ENCODE results near the gene TMEM147. TPM values are rescaled to one million over a fixed set of nuclear protein-coding genes. Genes with fewer than 3 reads are reported as not detected.

TMEM147 gene
- total RNA-seq, 2 experiments from 2014 or later: 73.1 to 73.8 TPM

DNA sequence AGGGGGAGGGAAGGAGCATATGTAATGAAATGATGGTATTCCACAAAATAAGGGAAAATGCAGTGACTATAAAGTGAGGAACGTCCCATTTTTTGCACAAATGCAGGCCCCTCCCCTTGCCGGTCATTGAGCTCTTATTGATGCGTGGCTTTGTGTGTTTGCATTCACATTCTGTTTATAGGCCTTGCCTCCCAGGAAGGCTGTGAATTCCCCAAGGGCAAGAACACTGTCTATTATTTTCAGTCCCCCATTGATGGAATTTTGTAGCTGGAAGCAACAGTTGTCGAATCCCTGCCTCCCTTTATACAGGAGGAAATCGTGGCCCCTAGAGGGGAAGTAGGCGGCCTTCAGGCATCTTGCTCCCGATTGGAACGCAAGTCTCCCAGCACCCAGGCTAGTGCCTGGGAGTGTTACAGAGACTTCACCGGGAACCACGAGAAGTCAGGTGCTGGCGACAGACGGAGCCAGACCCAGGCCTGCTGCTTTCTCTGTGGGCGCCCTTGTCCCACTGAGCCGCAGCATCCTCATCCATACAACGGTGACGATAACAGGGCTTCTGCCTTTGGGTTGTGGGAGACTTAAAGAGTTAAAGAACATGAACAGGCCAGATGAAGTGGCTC is 24.2 kb upstream of the TMEM147 start:
- DNase-seq (no peak), ATAC-seq (no peak)
- intact Hi-C loops (cut with DNase I, micrococcal nuclease): no loop called here
- no peaks in the 10 kb centered on the region for H3K4me1 Mint-ChIP-seq
- ChIA-PET POLR2A (no interaction called here), CTCF (interaction anchor here (0.7 to 1.8 kb wide), 3 partner anchors 10 to 1239 kb away, joined by 3 to 5 read pairs (median 3); no protein-coding TSS in a partner anchor)
- no peaks in the 10 kb centered on the region for H3K9me3 Mint-ChIP-seq (ENCODE audit: low read depth)
- no peak overlapping the region for H3K27ac Mint-ChIP-seq
- H3K4me3 Mint-ChIP-seq: no peak overlapping the region
- peaks cover 3% of the 10 kb centered on the region for H3K27me3 Mint-ChIP-seq
- no peaks in the 10 kb centered on the region for H3K36me3 Mint-ChIP-seq (ENCODE audit: low read depth)

DNA sequence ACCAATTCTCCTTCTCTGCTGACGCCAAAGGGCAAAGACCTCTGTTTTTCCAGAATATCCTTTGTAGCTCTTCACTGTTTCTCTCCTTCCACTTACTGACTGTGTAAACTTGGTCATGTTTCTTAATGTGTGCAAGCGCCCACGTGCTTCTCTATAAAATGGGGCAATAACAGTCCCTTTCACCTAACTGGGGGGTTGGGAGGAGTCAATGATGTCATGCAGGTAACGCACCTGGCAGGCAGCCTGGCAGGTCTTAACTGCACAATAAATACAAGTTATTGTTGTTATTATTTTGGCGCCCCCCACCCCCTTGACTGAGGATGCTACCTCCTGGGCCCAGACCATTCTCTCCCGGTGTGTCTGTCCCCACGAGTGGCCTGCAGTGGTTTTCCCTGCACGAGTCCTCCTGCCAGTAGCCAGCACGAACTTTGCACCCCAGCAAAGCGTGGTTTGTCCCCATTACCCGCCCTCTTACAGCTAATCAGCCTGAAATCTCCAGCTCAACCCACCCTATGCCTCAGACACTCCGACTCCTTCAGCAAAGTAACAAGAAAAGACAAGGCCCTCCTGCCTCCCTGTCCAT is 22.6 kb upstream of the TMEM147 start:
- no peaks in the 10 kb centered on the region for H3K9me3 Mint-ChIP-seq (ENCODE audit: low read depth)

DNA sequence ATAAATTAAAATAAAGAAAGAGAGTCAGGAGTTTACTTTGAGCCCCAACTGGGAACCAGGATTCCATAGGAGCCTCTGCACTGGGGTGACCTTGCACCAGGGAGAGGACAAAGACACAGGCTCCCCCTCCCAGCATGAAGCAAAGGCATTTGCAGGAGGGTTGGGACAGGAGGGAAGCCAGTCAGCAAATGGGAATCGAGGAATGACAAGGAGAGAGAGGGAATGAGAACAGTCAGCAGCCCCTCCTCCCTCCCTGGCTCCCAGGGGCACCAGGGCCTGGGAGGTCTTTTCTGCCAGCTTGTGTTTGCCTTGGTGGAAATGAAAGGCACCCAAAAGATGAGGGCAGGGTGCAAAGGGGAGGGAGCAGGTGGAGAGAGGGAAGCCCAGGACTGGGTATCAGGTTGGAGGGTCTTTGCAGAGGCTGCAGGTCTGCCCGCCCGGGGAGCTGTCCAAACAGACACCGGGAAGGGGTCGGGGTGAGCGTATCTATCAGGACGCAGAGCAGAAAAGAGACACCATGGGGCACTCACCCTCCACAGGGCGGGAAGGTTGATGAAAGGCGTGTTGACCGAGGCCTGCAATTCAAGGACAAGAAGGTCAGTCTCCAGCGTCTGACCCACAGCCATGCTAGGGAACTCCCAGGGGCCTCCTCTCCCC is 21.1 kb upstream of the TMEM147 start:
- DNase-seq (no peak), ATAC-seq (no peak)
- Mint-ChIP-seq H3K9me3 (ENCODE audit: low read depth) (no peaks in the 10 kb centered on the region), H3K4me3 (no peak overlapping the region), H3K27ac (no peak overlapping the region), H3K4me1 (no peaks in the 10 kb centered on the region), H3K27me3 (peaks cover 16% of the 10 kb centered on the region), H3K36me3 (ENCODE audit: low read depth) (no peaks in the 10 kb centered on the region)
- CTCF ChIA-PET: no interaction called here
- POLR2A ChIA-PET: no interaction called here
- intact Hi-C loops (cut with DNase I, micrococcal nuclease): no loop called here

More for the DNA sequence above, 22.6 kb upstream of the TMEM147 start:
- H3K4me3 Mint-ChIP-seq: no peak overlapping the region
- peaks cover 6% of the 10 kb centered on the region for H3K27me3 Mint-ChIP-seq
- intact Hi-C loops (cut with DNase I, micrococcal nuclease): no loop called here
- ChIA-PET CTCF (interaction anchor here (1.0 to 1.4 kb wide), 2 partner anchors 12 to 28 kb away, joined by 4 to 7 read pairs; no protein-coding TSS in a partner anchor), POLR2A (no interaction called here)
- no peak overlapping the region for H3K27ac Mint-ChIP-seq
- no peaks in the 10 kb centered on the region for H3K36me3 Mint-ChIP-seq (ENCODE audit: low read depth)
- H3K4me1 Mint-ChIP-seq: no peaks in the 10 kb centered on the region
- DNase-seq (no peak), ATAC-seq (no peak)

DNA sequence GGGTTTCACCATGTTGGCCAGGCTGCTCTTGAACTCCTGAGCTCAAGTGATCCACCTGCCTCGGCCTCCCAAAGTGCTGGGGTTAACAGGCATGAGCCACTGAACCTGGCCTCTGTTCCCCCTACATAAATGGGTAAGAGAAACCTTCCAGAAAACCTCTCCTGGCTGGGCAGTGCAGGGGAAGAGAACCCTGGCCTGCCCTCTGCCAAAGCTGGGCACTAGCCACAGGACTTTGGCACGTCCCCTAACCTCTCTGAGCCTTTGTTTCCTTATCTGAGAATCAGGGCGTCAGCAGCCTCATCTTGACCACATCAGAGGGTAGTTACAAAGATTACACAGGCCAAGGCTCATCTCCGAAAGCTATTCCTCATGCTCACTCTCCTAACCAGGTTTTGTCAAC is 19.6 kb upstream of the TMEM147 start:
- ChIA-PET POLR2A (no interaction called here), CTCF (interaction anchor here (1.2 kb wide), 1 partner anchor 15 kb away, joined by 3 read pairs; no protein-coding TSS in a partner anchor)
- Mint-ChIP-seq H3K4me3 (no peak overlapping the region), H3K27me3 (peaks cover 21% of the 10 kb centered on the region), H3K36me3 (ENCODE audit: low read depth) (no peaks in the 10 kb centered on the region), H3K4me1 (no peaks in the 10 kb centered on the region), H3K9me3 (ENCODE audit: low read depth) (no peaks in the 10 kb centered on the region), H3K27ac (no peak overlapping the region)
- intact Hi-C loops (cut with DNase I, micrococcal nuclease): no loop called here
- DNase-seq: no peak
- ATAC-seq: no peak

DNA sequence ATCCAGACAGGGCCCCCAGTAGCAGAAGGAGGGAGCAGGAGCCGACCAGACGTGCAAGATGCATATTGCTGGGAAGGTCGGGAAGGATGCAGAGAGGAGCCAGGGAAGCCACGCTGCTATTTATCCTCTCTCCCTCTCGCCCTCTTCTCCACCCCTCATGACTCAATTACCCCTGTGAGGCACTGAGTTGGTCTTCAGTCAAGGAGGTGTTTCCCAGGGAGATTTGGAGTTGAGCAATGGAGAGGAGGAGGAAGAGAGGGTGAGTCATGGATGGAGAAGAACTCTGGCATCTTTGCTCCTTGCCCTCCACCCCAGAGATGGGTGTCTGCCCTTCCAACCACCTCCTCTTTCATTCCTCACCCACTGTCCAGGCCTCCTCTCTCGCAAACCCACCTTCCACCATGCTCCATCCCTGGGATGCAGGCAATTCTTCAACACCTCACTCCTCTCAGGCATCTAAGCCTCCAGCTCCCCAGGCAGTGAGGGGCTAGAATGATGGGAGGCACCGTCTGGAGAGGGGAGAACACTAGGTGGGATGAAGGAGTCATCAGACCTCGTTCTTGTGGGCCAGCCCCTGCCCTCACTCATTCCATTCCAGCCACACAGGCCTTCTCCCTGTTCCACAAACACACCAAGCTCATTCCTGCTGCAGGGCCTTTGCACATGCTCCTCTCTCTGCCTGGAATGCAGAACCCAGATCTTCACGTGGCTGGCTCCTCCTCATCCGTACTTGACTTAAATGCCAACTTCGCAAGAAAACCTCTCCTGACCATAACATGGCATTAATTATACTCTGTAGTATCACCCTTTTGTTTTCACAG is 17.0 kb upstream of the TMEM147 start, which contains the start of gene SBSN:
Gene SBSN (minus strand): TSS at position 94 of the 821 bp plus-strand sequence. CDS start 30 bp downstream, at position 64.
- H3K4me3 Mint-ChIP-seq: no peak within 1 kb of the TSS
- ATAC-seq (no peak), DNase-seq (no peak)
- peaks cover 32% of the 10 kb centered on the region for H3K27me3 Mint-ChIP-seq
- H3K36me3 Mint-ChIP-seq (ENCODE audit: low read depth): no peaks in the 10 kb centered on the region
- intact Hi-C loops (cut with DNase I, micrococcal nuclease): no loop called here
- H3K27ac Mint-ChIP-seq: no peak within 1 kb of the TSS
- ChIA-PET POLR2A (no interaction called here), CTCF (no interaction called here)
- peaks cover 4% of the 10 kb centered on the region for H3K4me1 Mint-ChIP-seq
- H3K9me3 Mint-ChIP-seq (ENCODE audit: low read depth): no peaks in the 10 kb centered on the region

DNA sequence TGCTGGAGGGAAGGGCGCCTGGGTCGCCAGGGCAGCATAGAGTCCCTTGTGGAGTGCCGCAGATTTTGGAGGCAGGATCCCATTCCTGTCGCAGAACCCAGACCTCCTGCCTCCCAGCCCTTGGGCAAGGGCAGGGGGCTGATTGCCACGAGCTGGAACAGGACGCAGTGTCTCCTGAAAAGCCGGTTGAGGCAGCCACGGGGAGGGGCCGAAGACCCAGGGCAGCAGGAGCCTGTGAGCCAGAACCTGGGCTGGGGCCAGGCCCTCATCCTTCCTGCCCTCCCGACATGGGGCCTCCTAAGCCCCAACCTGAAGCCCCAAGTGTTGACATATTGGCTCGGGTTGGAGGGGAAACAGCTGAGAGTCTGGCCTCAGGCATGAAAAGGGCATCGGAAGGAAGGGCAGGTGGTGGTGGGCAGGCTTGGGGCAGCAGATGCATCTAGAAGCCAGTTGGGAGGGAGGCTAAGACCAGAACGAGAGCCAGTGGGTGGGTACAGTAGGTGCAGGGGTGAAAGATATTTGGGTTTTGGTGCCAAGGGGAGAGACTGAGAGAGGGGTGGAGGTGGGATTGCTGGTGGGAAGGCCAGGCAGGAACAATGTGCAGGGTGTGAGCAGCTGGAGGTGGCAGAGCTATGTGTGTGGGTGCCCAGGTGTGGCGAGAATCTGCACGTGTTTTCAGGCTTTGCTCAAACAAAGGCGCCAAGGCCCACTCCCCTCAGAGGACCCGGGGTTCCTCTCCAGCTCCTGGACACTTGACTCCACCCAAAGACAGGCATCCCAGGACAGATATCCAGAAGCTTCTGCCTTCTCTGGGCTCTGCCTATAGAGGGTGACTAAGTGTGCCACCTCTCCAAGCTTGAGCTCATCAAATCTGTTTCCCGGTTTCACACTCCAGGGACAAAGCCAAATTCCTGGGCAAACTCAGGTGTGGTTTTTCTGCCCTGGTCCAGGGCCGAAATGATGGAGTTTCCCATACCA is 15.9 kb upstream of the TMEM147 start:
- no peak overlapping the region for H3K4me3 Mint-ChIP-seq
- ChIA-PET POLR2A (no interaction called here), CTCF (interaction anchor here (0.8 to 0.9 kb wide), 2 partner anchors 15 to 37 kb away, joined by 3 to 4 read pairs; no protein-coding TSS in a partner anchor)
- peaks cover 33% of the 10 kb centered on the region for H3K27me3 Mint-ChIP-seq
- no peak overlapping the region for H3K27ac Mint-ChIP-seq
- H3K36me3 Mint-ChIP-seq (ENCODE audit: low read depth): no peaks in the 10 kb centered on the region
- H3K4me1 Mint-ChIP-seq: peaks cover 10% of the 10 kb centered on the region
- intact Hi-C loops (cut with DNase I, micrococcal nuclease): no loop called here
- H3K9me3 Mint-ChIP-seq (ENCODE audit: low read depth): no peaks in the 10 kb centered on the region
- ATAC-seq (no peak), DNase-seq (no peak)

DNA sequence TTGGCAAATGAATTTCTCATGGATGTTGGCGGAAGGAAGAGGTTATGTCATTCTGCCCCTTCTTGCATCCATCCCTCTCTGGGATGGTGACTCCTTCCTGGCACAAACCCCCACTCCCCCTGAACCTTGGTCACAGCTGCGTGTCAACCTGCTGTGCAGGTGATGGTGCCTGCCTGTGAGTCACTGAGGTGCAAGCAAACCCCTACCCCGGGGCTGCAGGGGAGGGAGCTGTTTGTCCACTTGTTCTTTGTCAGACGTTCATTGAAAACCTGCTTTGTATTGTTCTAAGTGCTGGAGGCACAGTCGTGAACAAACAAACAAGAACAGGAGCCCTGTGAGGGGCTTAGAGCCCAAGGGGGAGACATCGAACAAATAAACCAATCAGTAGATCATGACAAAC is 14.1 kb upstream of the TMEM147 start:
- POLR2A ChIA-PET: no interaction called here
- DNase-seq (no peak), ATAC-seq (no peak)
- intact Hi-C loops (cut with DNase I, micrococcal nuclease): no loop called here
- H3K4me1 Mint-ChIP-seq: peaks cover 10% of the 10 kb centered on the region
- no peaks in the 10 kb centered on the region for H3K36me3 Mint-ChIP-seq (ENCODE audit: low read depth)
- H3K27me3 Mint-ChIP-seq: peaks cover 35% of the 10 kb centered on the region
- H3K27ac Mint-ChIP-seq: no peak overlapping the region
- CTCF ChIA-PET: no interaction called here
- H3K4me3 Mint-ChIP-seq: no peak overlapping the region
- H3K9me3 Mint-ChIP-seq (ENCODE audit: low read depth): no peaks in the 10 kb centered on the region

DNA sequence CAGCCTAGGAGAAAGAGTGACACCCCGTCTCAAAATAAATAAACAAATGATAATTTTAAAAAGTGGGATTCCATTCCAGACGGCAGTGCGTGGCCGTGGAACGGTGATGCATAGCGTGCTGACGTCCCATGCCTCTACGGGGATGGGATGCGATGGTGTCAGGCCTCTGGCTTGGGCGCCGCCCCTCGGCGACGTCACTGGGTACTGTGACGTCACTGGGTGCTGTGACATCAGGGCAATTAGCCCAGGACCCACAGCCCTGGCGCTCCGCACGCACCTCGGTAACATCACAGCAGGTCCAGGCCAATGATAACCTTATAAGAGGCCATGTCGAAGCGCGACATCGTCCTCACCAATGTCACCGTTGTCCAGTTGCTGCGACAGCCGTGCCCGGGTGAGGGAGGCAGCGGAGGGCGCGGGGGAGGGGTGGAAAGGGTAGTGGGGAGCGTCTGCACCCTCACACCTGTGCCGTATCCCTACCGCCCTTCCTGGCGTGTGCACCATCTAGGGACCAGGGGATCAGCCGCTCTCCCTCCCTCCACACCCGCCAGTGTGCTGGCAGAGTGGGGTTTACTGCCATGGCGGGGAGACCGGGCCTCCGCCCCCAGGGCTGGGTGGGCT is 12.1 kb upstream of the TMEM147 start, which contains the start of gene GAPDHS:
Gene GAPDHS (plus strand): TSS at position 256 of the 621 bp plus-strand sequence. CDS start 72 bp downstream, at position 328.
- CTCF ChIA-PET: interaction anchor here (1.0 kb wide), 1 partner anchor 15 kb away, joined by 3 read pairs; no protein-coding TSS in a partner anchor

DNA sequence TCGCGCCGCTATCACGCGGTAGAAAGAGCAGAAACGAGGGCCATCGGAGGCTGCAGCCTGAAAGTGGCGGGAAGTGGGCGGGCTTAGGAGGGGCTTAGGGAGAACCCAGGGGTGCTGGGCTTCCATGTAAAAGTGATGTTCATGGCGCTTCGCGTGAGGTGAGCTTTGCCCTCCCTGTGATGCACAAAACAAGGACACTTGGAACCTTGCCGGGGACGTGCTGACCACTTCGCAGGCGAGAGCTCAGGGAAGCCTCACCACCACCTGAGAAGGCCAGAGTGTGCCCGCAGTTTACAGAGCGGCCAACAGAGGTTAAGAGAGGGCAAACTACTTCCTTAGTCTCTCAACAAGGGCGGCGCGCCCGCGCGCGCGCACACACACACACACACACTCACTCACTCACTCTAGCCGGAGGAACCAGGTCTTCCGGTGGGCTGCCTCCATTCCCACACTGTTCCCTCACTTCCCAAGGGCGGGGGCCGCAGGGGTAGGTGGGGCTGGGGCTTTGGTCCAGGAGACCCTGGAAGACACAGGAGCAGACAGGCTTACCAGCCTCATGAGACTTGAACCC is 11.5 kb upstream of the TMEM147 start:
- ChIA-PET POLR2A (no interaction called here), CTCF (interaction anchor here (1.0 kb wide), 1 partner anchor 15 kb away, joined by 3 read pairs; no protein-coding TSS in a partner anchor)
- DNase-seq (peak; percentile 67), ATAC-seq (peak; percentile 86)
- intact Hi-C loops (cut with DNase I, micrococcal nuclease): no loop called here
- peaks cover 10% of the 10 kb centered on the region for H3K4me1 Mint-ChIP-seq
- H3K9me3 Mint-ChIP-seq (ENCODE audit: low read depth): no peaks in the 10 kb centered on the region
- H3K27me3 Mint-ChIP-seq: peaks cover 24% of the 10 kb centered on the region
- H3K27ac Mint-ChIP-seq: peak overlapping the region; percentile 31
- H3K4me3 Mint-ChIP-seq: peak overlapping the region; percentile 46
- no peaks in the 10 kb centered on the region for H3K36me3 Mint-ChIP-seq (ENCODE audit: low read depth)

More for the DNA sequence above, 12.1 kb upstream of the TMEM147 start, which contains the start of gene GAPDHS:
- ATAC-seq (peak; percentile 14), DNase-seq (peak; percentile 23)
- Mint-ChIP-seq H3K4me3 (peak within 1 kb of the TSS; percentile 46), H3K9me3 (ENCODE audit: low read depth) (no peaks in the 10 kb centered on the region), H3K27ac (peak within 1 kb of the TSS; percentile 31), H3K4me1 (peaks cover 10% of the 10 kb centered on the region), H3K36me3 (ENCODE audit: low read depth) (no peaks in the 10 kb centered on the region), H3K27me3 (peaks cover 30% of the 10 kb centered on the region)
- POLR2A ChIA-PET: no interaction called here
- intact Hi-C loops (cut with DNase I, micrococcal nuclease): no loop called here
